GM21825 (cell line): ENCODE data around the gene SND1.
"Not testable (repeated sequence)": the region's sequence is repeated elsewhere in the genome, so short reads cannot be mapped to it uniquely, and the experiment has no call there.

ENCODE experiments used
- ATAC-seq: cut with Tn5 transposase; IDR thresholded peaks from one replicate; pipeline ENCODE4 v1.9.1; 2021; ENCODE audit warnings: mild to moderate bottlenecking, moderate library complexity; ENCODE audit not compliant: unreplicated experiment

SND1 gene

DNA sequence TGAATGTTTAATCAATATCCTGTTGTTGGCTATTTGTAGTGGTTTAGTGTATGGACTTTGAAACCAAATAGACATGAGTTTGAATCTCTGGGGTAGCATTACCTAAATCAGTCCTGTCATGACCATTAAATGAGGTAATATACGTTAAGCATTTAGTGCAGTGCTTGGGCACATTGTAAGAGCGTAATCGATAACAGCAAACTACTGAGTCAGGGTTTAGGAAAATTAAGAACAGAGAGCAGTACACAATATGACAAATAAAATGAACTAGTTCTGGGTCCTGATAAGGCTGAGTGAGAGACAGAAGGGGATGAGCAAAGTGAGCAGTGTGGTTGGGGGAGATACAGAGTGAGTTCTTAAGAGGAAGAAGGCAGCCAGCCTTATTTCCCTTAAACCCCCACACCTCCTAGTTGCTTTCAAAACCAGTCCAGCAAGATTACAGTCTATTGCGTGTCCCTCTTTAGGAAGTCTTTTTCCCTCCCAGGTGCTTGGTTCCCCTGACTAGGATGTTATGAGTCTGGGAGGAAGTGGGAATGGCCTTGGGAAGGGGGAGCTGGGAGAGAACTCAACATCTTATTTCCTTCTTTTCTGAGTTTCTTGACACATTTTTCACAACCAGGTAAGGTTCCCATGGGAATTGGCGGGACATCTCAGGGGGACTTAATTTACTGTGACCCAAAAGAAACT, 171.0 kb downstream of the SND1 start:
- no peak for ATAC-seq

- ATAC-seq, result no peak
These were observed 172.7 kb downstream of the SND1 start for GRCh38 chr7:127824682-127825081.

DNA sequence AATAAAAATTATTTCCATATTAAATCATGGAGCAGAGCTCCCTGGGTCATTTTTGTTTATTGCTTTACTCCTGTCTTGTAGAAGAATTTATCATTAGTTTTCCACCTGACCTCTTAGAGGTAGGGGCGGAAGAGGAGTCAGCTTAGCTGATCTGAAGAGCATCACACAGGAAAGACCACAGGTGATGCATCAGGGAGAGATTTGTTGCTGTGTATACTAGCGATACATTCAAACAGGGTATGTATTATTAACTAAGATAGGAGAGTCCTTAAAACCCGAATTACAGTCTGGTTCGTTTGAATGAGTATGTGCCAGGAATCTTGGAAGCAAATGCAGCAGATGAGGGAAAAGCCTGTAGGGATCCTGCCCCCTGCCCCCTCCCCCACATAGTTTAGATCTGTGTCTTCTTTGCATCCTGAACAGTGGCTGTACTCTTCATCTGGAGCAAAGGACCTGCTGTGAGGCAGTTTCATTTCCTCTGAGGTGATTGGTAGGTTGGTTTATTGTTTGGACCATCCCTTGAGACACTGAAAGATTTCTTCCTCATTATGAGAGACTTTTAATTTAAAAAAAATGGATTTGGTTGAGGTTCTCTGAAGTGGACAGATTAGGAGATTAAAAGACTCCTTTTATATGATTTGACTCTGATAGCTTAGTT, 177.0 kb downstream of the SND1 start:
- no peak for ATAC-seq

DNA sequence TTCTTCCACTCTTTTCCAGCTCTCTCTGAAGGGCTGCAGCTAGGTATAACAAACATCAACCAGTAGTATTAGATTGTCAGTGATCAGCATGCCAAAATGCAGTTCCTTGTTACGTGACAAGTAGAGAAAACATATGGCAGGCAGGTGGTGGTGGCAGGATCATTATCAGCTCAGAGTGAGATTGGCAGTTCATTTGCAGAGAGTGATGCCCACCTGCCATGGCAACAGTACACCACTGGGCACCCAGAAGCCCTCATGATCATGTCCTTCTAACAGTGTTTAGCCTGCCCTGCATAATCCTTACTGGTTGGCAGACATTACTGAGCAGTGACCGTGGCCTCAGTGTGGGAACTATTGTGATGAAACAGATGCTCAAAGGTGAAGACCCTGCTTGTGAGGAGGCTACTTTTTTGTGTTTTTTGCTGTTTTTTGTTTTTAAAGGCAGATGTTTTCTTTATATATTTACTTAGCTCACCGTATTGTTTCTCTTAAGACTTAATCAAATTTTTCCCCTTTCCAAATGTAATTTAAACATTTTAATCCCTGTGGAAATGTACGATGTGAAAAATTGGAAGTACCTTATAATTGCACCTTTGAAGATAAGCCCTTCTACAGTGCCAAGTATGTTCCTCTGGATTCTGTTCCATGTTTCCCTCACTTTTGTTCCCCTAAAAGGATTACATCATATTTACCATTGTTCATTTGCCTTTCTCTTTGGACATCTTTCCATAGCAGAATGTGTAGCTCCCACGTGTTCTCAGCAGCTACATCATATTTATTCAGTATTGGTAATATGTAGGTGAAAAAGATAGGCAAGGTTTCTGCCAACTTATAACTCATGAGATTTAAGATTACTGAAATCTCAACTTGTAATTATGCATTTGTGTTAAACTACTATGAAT, 179.6 kb downstream of the SND1 start:
- no peak for ATAC-seq

DNA sequence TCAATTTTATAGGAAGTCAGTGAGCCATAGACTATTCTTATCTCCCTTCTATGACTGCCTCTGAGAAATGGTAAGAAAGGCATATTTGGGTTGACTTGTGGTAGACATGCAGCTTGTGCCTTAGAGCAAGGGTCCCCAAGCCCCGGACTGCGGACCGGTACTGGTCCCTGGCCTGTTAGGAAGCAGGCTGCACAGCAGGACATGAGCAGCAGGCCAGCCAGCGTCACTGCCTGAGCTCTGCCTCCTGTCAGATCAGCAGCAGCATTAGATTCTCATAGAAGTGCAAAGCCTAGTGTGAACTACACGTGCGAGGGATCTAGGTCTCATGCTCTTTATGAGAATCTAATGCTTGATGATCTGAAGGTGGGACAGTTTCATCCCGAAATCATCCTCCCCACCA, 180.6 kb downstream of the SND1 start:
- ATAC-seq, result no peak

- ATAC-seq, result no peak
These were observed 181.6 kb downstream of the SND1 start for GRCh38 chr7:127833641-127834040.

GRCh38 chr7:127835679-127836078, 183.7 kb downstream of the SND1 start:
- no peak for ATAC-seq

GRCh38 chr7:127837816-127838410, 185.9 kb downstream of the SND1 start:
- ATAC-seq, result not testable (repeated sequence)

- no peak for ATAC-seq
These were observed 186.9 kb downstream of the SND1 start for GRCh38 chr7:127838816-127839415.

- ATAC-seq, result no peak
These were observed 188.4 kb downstream of the SND1 start for GRCh38 chr7:127840226-127840951.

DNA sequence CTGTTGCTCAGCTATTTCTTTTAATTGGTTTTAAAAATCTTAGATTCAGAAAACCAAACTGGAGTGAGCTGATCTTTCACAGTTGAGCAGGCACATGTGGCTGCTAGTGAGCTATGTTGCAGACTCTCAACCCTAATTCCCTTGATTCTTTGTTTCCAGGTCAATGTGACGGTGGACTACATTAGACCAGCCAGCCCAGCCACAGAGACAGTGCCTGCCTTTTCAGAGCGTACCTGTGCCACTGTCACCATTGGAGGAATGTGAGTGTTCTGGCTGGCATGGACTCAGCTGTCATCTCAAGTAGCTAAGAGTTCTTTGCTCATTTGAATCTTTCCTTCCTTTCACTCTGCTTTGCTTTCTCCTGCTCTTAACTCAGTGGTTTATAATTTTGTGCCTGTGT, 192.2 kb downstream of the SND1 start:
- ATAC-seq, result no peak

DNA sequence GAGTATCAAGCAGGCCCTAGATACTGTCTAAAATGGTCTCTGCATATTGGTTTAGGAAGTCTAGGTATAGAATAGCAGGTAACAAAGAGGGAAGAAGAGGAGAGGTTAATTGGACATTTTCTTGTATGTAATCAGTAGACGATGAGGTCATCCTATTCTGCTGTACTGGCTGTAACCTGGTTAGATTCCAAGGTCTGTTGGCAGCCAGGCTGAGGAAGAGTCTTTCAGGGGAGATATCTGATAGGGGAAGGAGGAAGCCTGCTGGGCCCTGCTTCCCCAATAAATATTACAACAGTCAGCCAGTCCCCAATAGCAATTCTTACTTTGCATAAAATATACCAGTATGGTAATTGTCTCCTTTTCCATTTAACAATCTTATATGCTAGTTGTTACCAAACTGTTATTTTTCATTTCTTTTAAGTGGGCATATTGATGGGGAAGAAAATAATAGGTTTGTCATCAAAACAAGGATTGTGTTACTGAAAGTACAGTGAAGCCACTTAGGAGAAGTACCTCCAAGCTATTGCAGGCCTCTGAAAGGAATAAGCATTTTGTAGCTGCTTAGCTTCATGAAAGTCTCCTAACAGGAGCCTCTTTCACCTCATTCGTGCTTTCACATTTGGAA, 192.8 kb downstream of the SND1 start:
- ATAC-seq, result no peak

DNA sequence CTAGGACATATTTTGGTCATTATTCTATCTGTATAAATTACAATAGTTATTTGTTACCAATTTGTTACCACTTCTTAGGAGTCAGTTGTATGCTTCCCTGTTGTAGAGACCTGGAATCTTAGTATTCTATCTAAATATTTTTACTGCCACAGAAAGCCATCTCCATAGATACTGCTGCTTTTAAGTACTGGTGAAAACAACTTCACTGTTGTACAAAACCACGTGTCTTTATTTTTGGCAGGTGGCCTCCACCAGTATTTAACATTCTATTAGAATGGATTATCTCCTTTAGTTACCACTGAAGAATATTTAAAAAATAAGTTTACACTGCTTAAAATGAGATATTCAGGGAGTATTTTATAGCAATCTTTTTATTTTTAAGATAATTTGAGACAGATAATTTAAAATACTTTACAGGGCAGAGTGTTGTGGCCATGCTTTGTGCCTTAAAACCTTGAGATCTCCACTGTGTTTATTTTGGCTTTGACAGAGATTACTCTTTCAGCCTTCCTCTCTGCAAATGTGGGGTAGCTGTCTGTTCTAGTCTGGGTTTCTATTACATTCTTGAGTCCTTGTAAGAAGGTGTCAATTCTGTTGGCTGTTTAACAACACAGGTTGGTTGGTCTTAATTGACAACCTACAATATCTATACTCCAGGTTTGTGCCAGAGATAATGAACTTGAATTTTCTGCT, 193.7 kb downstream of the SND1 start:
- ATAC-seq, result no peak

DNA sequence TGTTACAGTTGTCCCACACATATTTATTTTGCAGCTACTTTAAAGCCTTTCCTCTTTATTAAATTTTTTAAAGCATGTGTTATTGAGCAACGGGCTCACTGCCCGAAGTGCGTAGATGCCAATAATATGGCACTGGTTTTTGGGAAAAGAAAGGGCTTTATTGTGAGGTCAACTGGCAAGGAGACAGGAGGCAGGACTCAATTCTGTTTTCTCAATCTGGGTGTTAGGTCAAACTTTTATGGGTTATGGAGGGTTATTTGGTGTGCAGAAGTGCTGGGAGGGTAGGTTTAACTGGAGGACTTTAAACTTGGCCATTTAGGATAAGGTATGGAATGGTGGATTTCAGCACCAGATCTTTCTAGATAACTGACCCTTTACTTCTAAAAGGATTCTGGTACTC, 195.6 kb downstream of the SND1 start:
- ATAC-seq, result no peak

- no peak for ATAC-seq
These were observed 196.2 kb downstream of the SND1 start for GRCh38 chr7:127848241-127848640.

DNA sequence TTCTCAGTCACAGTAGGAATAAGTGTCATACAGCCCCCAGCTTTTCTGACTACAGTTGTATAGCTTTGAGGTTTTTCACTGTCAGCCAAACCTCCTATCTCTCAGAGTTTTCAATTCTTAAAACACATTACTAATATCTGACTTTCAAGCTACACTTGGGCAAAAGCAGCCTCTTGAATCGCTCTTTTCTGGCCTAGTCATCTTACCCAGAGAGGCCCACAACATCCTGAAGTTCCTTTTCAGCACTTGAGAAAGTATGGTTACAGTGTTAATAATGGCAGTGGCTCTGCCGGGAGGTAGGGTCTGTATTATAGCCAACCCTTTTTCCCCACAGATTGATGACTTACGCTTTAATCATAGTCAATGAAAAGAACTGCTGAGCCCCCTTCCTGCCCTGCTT, 198.2 kb downstream of the SND1 start:
- ATAC-seq, result no peak

DNA sequence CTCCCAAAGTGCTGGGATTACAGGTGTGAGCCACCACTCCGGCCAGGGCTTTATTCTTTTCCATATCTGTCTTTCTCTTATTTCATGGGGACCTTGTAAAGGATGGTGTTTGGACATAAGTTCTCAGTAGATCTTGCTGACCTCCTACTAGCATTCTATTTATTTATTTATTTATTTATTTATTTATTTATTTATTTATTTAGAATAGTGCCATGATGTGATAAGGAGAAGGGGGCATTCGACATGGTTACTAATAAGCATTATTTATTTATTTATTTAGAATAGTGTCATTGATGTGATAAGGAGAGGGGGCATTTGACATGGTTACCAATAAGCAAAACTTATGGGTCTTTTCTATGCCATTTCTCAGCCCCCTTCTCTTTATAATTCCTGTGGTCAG, 202.4 kb downstream of the SND1 start:
- no peak for ATAC-seq

GRCh38 chr7:127857464-127857841, 205.5 kb downstream of the SND1 start:
- no peak for ATAC-seq
